ENCODE results near the gene COL7A1.

Gene COL7A1

GRCh38 chr3:48617559-48617958 is 22.4 kb upstream of the COL7A1 start:
- DNase-seq = no peak

GRCh38 chr3:48614044-48614443 is 18.9 kb upstream of the COL7A1 start:
- DNase-seq = no peak

GRCh38 chr3:48612309-48612708 is 17.2 kb upstream of the COL7A1 start:
- no peak for DNase-seq

GRCh38 chr3:48609088-48610005 is 14.2 kb upstream of the COL7A1 start, which contains the start of gene UQCRC1:
UQCRC1 (minus strand) TSS chr3:48609646; CDS start chr3:48609620, 26 bp downstream.
- peak; percentile 74 for DNase-seq

GRCh38 chr3:48607519-48607918 is 12.4 kb upstream of the COL7A1 start:
- no peak for DNase-seq

GRCh38 chr3:48601622-48601994 is 6.5 kb upstream of the COL7A1 start:
- DNase-seq = no peak

DNA sequence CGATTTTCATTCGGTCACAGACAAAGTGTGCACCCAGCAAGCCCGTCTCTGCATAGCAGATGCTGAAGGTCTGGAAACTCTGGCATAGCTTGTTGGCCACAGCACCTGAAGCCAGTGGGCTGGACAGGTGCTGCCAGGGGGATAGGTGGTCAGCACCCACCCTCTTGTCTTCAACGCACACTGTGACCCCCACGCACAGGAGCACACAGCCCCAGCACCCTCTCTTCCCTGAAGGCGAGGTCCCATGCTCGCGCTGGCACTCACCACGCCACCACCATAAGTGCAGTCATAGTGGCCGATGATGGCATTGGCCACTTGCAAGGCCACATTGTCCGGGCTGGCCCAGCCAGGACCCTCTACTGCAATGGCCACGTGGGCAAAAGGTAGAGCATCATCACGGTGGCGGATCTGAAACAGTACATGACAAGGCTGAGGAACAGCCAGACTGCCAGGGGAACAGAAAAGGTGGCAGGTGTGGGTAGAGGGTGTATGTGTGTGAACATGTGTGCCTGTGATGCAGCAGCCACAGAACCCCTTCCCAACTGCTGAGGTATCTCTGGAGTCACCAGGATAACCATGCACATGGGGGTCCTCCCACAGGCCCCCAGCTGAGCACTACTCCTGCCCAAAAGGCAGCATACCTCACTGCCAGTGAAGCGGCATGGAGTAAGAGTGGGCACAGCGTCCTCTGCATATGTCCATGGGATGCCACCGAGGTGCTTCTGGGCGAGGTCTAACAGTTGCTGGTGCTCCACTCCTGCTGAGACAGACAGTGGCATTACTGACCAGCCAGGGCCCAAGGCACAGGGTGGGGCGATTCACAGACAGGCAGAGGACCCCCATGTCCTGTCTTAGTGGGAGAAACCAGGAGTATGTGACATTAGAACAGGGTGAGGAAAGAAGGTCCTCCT is 5.8 kb upstream of the COL7A1 start:
- DNase-seq = no peak

- no peak for DNase-seq
These were observed 4.6 kb upstream of the COL7A1 start for GRCh38 chr3:48599509-48600285.

- DNase-seq = no peak
These were observed 4.0 kb upstream of the COL7A1 start for GRCh38 chr3:48599077-48599501.

DNA sequence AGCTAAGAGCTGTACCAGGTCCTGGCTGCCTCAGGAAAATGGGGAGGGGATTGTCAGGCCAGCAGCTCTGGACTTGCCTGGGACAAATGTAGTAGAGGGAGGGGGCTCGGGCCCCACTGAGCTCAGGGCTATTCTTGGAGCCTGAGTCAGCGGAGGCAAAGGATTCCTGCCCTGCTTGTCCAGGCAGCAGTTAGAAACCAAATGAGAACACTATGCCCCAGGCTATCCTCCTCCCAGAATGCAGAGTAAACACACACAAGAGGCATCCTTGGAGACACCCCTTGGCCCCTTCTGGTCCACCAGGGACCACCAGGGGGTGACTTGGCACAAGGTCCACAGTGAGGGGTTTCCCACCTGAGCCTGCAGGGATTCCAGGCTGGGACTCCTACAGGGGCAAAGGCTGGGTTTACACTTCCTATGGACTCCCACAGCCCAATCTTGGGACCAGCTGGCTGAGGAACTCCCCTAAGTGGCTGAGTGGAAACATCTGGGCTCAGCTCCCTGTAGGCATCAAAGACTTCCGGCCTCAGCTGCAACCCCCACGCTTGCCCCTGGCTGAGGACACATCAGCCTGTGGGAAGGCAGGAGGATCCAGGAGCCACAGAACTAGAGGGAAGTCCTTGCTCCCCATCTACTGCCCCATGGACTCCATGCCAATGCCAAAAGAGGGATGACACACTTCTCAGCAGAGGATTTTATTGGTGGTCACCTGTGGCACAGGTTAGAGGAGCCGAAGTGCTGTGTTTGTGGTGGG is 3.4 kb upstream of the COL7A1 start:
- DNase-seq = no peak

DNA sequence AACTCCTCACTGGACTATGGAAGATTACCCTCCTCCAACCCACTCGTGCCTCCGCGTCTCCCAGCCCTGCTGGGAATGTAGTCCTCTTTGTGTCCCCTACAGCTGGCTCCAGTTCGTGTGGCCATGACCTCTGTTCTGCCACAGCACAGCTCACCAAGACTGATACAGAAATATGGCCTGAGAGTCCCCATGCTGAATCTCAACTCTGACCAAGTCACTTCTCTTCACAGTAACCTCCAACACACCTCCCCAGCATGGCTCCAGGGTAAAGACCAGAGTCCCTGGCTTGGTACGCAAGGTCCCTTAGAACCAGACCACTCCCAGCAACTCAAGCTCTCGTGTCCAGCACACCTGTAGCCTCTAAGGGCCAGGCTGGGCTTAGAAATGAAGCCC is 2.3 kb upstream of the COL7A1 start:
- DNase-seq = no peak

DNA sequence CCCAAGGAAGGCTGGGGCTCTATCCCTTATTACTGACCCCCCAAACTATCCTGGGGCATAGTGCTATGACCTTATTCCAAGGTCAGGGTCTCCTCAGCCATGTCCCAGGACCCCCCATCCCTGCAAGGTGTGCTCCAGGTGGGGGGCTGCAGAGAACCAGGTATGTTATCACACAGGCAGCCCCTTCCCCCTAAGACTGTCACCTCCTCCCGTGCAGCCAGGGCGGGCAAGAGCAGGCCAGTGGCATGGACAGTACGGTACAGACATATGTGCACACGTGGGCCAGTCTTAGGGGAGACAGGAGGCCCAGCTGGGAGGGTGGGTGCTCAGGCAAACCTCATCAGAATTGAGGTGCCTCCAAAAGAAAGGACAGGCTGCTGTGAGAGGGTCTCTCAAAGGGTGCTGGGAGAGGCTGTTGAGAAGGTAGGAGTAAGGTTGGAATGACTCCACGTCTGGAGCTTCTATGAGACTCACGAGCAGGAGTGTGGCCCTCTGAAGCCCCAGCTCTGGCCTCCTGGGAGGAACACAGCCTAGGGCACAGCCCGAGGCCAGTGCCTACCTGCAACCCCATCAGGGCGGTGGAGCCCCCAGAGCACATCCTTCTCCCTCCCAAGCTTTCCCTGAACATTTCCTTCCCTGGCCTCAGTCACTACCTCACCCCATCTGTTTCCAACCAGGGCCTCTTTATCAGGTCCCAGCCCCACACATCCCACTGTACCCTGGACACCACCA is 1.7 kb upstream of the COL7A1 start:
- no peak for DNase-seq

DNA sequence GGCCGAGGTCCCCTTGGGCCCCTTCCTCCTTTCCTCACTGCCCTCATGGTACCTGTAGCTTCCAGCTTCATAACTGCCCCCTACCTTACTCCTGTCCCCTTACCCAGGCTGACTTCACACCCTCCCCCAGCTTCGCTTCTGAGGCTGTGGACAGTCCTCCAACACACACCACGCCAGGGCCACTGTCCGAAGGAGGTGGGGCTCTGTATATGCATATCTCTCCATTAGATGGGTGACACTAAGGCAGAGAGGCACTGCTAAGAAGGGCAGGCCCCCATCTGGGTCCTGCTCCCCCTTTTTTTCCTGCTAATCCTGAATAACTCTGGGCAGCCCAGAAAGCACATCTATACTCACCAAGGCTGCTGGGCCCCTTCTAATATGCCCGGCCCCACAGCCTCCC is 1.0 kb upstream of the COL7A1 start:
- no peak for DNase-seq

DNA sequence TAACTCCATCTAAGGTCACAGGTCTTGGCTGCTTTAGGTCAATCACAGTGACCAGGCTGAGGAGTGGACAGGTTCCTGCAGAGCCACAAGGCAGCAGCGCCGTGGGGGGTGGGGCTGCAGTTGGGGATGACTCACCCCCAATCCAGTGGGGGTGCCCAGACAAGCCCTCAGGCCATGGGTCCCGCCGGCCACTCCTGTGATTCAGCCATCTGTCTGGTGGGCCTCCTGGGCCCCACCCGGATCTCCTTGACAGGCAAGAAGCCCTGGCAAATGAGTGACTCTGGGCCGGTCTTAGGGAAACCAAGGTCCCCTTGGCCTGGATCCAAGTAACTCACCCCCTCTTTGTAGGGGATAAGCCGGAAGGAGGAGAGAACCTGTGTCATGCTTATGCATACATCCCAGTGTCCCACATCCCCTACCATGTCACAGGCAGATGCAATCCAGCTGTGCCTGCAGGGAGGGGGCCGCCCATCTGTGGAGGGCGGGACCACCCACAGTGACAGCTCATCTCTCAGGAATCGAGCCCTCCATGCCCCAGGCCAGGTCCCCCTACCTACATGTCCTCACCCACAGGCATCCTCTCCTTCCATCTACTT is 495 bp upstream of the COL7A1 start:
- DNase-seq = no peak

GRCh38 chr3:48594417-48595049 is 596 bp downstream of the COL7A1 start:
- no peak for DNase-seq

GRCh38 chr3:48593337-48593736 is 1.8 kb downstream of the COL7A1 start:
- no peak for DNase-seq

DNA sequence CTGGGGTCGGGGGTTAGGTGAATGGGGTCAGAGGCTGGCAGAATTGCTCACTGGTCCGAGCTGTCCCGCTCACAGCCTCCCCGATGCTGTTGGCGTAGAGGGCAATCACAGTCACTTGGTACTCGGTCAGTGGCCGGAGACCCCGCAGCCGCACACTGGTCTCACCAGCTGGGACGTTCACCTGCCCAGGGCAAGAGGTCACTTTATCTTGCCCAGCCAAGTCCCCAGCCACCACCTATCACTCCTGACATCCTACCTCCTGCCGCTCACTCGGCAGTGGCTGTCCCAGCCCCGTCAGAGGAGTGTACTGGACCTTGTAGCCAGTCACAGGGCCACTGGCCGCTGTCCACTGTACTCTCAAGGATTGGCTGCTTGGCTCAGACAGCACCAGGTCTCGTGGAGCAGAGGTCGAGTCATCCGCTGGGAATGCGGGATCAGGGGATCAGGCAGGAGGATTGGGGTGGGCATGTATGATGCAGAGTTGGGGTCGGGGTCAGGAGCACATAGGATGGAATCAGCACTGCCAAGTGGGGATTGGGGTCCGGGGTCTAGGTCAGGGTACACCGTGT is 2.5 kb downstream of the COL7A1 start:
- no peak for DNase-seq

DNA sequence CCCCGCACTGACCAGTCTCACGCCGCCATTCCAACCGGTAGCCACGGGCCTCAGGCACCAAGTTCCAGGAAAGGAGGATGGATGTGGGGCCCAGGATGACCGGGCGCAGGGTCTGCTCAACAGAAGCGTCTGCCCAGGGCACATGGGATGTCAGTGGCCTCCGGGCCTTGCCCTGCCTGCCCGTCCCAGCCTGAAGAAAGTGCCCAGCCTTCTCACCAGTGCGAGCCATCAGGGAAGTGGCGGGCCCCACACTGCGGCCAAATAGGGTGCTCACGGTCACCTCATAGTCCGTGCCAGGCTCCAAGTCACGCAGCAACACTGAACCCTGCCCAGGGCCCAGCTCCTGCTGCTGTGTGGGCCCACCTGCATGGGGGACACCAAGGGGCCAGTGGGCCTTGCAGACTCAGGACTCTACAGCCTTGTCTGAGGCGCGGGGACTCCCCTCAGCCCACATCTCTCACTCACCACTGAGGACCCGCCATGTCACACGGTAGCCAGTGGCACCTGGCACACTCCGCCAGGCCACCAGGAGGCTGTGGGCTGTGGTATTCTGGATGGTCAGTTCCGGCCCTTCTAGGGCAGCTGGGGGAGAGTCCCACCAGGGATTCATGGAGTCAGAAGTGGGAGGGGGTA is 3.1 kb downstream of the COL7A1 start:
- no peak for DNase-seq

- no peak for DNase-seq
These were observed 3.7 kb downstream of the COL7A1 start for GRCh38 chr3:48591436-48591835.

- DNase-seq = no peak
These were observed 6.9 kb downstream of the COL7A1 start for GRCh38 chr3:48588230-48588629.

All from NCI-H2107 (cell line).